Stimulated activated CD4-positive, alpha-beta T cell treated with anti-CD3 and anti-CD28 coated beads, Interleukin-4, amount 100 ng/mL, for 4 hours (primary cell): ENCODE results near the gene STK10.

Experiments used
- DNase-seq, 2 experiments: peaks; one replicate each; pipeline ENCODE4 v3.0.0-alpha.2; 2020

Gene STK10

GRCh38 chr5:172082180-172082579 lies 105.8 kb downstream of the STK10 start:
- no peak for DNase-seq

- no peak for DNase-seq
Observed at GRCh38 chr5:172079876-172080275, 108.1 kb downstream of the STK10 start.

GRCh38 chr5:172078726-172079345 lies 109.2 kb downstream of the STK10 start:
- no peak for DNase-seq

GRCh38 chr5:172077664-172078425 lies 110.2 kb downstream of the STK10 start:
- no peak for DNase-seq

- DNase-seq, result no peak
Observed at GRCh38 chr5:172076761-172077244, 111.2 kb downstream of the STK10 start.

GRCh38 chr5:172075656-172076055 lies 112.4 kb downstream of the STK10 start:
- no peak for DNase-seq

GRCh38 chr5:172074896-172075295 lies 113.1 kb downstream of the STK10 start:
- DNase-seq, result no peak

- DNase-seq, result no peak
Observed at GRCh38 chr5:172071309-172071875, 116.6 kb downstream of the STK10 start.

- DNase-seq, result no peak
Observed at GRCh38 chr5:172065431-172066065, 122.5 kb downstream of the STK10 start.

- no peak for DNase-seq
Observed at GRCh38 chr5:172064766-172065165, 123.3 kb downstream of the STK10 start.

- DNase-seq, result no peak
Observed at GRCh38 chr5:172064358-172064757, 123.7 kb downstream of the STK10 start.

GRCh38 chr5:172063463-172064235 lies 124.4 kb downstream of the STK10 start:
- no peak for DNase-seq

- no peak for DNase-seq
Observed at GRCh38 chr5:172059661-172060100, 128.3 kb downstream of the STK10 start.

- DNase-seq, result no peak
Observed at GRCh38 chr5:172058088-172058487, 129.9 kb downstream of the STK10 start.

GRCh38 chr5:172055996-172056395 lies 132.0 kb downstream of the STK10 start:
- DNase-seq, result no peak

GRCh38 chr5:172055421-172055820 lies 132.6 kb downstream of the STK10 start:
- no peak for DNase-seq

- no peak for DNase-seq
Observed at GRCh38 chr5:172054611-172055153, 133.3 kb downstream of the STK10 start.

- DNase-seq, result no peak
Observed at GRCh38 chr5:172052450-172053236, 135.4 kb downstream of the STK10 start.

- no peak for DNase-seq
Observed at GRCh38 chr5:172051643-172052339, 136.2 kb downstream of the STK10 start.

- DNase-seq, result no peak
Observed at GRCh38 chr5:172050080-172050479, 137.9 kb downstream of the STK10 start.

- no peak for DNase-seq
Observed at GRCh38 chr5:172049226-172049796, 138.7 kb downstream of the STK10 start.
